Panc1 (cell line): ENCODE measurements around the gene MSH2.

Experiments
- POLR2AphosphoS5 ChIP-seq: IDR thresholded peaks from 2 replicates; pipeline ENCODE4 v1.6.1; 2012; ENCODE audit warnings: mild to moderate bottlenecking, low read depth, low read length, moderate library complexity
- SIN3A ChIP-seq: IDR thresholded peaks from 2 replicates; pipeline ENCODE4 v1.6.1; 2012; ENCODE audit warnings: low read depth, mild to moderate bottlenecking, low read length, moderate library complexity, borderline replicate concordance; ENCODE audit not compliant: insufficient read depth
- TF ChIP-seq, protein P1 (sequence below), 2 experiments: IDR thresholded peaks; 2 replicates each; pipeline ENCODE4 v1.6.1; 2011 to 2012; ENCODE audit warnings: low read depth in 2 of 2, control low read depth in 1 of 2, low read length in 1 of 2, mild to moderate bottlenecking in 1 of 2, moderate library complexity in 1 of 2; ENCODE audit not compliant: insufficient read depth in 1 of 2
- TF ChIP-seq, protein P2 (sequence below): fragments of 450-650 bp; IDR thresholded peaks from 2 replicates; pipeline ENCODE4 v1.5.1; 2017; ENCODE audit warnings: mild to moderate bottlenecking

- TF ChIP-seq, protein P1, sequence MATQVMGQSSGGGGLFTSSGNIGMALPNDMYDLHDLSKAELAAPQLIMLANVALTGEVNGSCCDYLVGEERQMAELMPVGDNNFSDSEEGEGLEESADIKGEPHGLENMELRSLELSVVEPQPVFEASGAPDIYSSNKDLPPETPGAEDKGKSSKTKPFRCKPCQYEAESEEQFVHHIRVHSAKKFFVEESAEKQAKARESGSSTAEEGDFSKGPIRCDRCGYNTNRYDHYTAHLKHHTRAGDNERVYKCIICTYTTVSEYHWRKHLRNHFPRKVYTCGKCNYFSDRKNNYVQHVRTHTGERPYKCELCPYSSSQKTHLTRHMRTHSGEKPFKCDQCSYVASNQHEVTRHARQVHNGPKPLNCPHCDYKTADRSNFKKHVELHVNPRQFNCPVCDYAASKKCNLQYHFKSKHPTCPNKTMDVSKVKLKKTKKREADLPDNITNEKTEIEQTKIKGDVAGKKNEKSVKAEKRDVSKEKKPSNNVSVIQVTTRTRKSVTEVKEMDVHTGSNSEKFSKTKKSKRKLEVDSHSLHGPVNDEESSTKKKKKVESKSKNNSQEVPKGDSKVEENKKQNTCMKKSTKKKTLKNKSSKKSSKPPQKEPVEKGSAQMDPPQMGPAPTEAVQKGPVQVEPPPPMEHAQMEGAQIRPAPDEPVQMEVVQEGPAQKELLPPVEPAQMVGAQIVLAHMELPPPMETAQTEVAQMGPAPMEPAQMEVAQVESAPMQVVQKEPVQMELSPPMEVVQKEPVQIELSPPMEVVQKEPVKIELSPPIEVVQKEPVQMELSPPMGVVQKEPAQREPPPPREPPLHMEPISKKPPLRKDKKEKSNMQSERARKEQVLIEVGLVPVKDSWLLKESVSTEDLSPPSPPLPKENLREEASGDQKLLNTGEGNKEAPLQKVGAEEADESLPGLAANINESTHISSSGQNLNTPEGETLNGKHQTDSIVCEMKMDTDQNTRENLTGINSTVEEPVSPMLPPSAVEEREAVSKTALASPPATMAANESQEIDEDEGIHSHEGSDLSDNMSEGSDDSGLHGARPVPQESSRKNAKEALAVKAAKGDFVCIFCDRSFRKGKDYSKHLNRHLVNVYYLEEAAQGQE (IDR thresholded peaks at IDR 0.05; ENCODE audit: insufficient read depth in 1 of 2, low read depth in 2 of 2, low read length in 1 of 2), result no peak
- TF ChIP-seq, protein P2, sequence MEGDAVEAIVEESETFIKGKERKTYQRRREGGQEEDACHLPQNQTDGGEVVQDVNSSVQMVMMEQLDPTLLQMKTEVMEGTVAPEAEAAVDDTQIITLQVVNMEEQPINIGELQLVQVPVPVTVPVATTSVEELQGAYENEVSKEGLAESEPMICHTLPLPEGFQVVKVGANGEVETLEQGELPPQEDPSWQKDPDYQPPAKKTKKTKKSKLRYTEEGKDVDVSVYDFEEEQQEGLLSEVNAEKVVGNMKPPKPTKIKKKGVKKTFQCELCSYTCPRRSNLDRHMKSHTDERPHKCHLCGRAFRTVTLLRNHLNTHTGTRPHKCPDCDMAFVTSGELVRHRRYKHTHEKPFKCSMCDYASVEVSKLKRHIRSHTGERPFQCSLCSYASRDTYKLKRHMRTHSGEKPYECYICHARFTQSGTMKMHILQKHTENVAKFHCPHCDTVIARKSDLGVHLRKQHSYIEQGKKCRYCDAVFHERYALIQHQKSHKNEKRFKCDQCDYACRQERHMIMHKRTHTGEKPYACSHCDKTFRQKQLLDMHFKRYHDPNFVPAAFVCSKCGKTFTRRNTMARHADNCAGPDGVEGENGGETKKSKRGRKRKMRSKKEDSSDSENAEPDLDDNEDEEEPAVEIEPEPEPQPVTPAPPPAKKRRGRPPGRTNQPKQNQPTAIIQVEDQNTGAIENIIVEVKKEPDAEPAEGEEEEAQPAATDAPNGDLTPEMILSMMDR, result no peak
- TF ChIP-seq POLR2AphosphoS5, result no peak
- no peak for TF ChIP-seq SIN3A
These were observed 82.2 kb downstream of the MSH2 start for GRCh38 chr2:47485177-47485576.
